HepG2 (cell line): ENCODE measurements around the gene SIK3. TPM values are rescaled to one million over a fixed set of nuclear protein-coding genes. Genes with fewer than 3 reads are reported as not detected.

Experiments used
- BRD4 ChIP-seq: sonication (generic); formaldehyde crosslinking; IDR thresholded peaks from 2 replicates; pipeline ENCODE4 v1.4.0; 2020; ENCODE audit warnings: missing genetic modification reagents
- DNMT1 ChIP-seq: sonication (generic); formaldehyde crosslinking; IDR thresholded peaks from 2 replicates; pipeline ENCODE4 v1.5.1; 2020; ENCODE audit warnings: mild to moderate bottlenecking, missing genetic modification reagents
- FOSL1 ChIP-seq: sonication (generic); formaldehyde crosslinking; IDR thresholded peaks from 2 replicates; pipeline ENCODE4 v1.9.0; 2021; ENCODE audit warnings: missing genetic modification reagents, borderline replicate concordance
- HNRNPK ChIP-seq: fragments of 200-400 bp; formaldehyde crosslinking; IDR thresholded peaks from 2 replicates; pipeline ENCODE4 v1.6.1; 2018; ENCODE audit warnings: low read length, low read depth, moderate library complexity, mild to moderate bottlenecking; ENCODE audit not compliant: poor library complexity, severe bottlenecking
- PPARG ChIP-seq: conservative IDR thresholded peaks from 2 replicates; pipeline ENCODE4 v1.6.1; 2016; ENCODE audit warnings: missing biosample characterization, missing genetic modification reagents
- SALL2 ChIP-seq: sonication (generic); formaldehyde crosslinking; IDR thresholded peaks from 2 replicates; pipeline ENCODE4 v1.8.1; 2023; ENCODE audit warnings: mild to moderate bottlenecking, missing genetic modification reagents, inconsistent platforms
- SAP130 ChIP-seq: IDR thresholded peaks from 2 replicates; pipeline ENCODE4 v1.6.1; 2016; ENCODE audit warnings: low read depth
- ZNF3 ChIP-seq: IDR thresholded peaks from 2 replicates; pipeline ENCODE4 v1.7.0; 2017; ENCODE audit warnings: inconsistent platforms
- ZNF841 ChIP-seq: sonication (generic); formaldehyde crosslinking; IDR thresholded peaks from 2 replicates; pipeline ENCODE4 v1.8.1; 2023; ENCODE audit warnings: missing genetic modification reagents, borderline replicate concordance
- ZSCAN21 ChIP-seq: sonication (generic); formaldehyde crosslinking; IDR thresholded peaks from 2 replicates; pipeline ENCODE4 v1.8.0; 2022; ENCODE audit warnings: mild to moderate bottlenecking, missing genetic modification reagents, moderate library complexity, borderline replicate concordance
- polyA plus RNA-seq, 8 experiments: library from polyadenylated mRNA; depleted of rRNA in 3 of 8; stranded (reverse) in 7 of 8; unstranded in 1 of 8; fragments of >200 nt; fragmentation: Illumina TruSeq in 4 of 8; extraction: Trizol in 4 of 8; gene quantifications; 2 replicates each; pipeline versions ENCODE4 v1.2.1 to v1.2.3, GENCODE V29; 2011 to 2016; ENCODE audit warnings: low read depth in 4 of 8, missing spikeins in 1 of 8, mixed read lengths in 1 of 8; ENCODE audit not compliant: insufficient read depth in 1 of 8
- total RNA-seq, 5 experiments: library from RNA; depleted of rRNA; stranded (reverse); fragments of >200 nt; fragmentation: Illumina TruSeq; extraction: Trizol; gene quantifications; 2 replicates each; pipeline ENCODE4 v1.2.3, GENCODE V29; 2016; ENCODE audit warnings: low read depth in 1 of 5
- TF ChIP-seq, protein P1 (sequence below): sonication (generic); formaldehyde crosslinking; IDR thresholded peaks from 2 replicates; pipeline ENCODE4 v1.5.0; 2020; ENCODE audit warnings: mild to moderate bottlenecking, missing genetic modification reagents, borderline replicate concordance
- TF ChIP-seq, protein P2 (sequence below): sonication (generic); formaldehyde crosslinking; conservative IDR thresholded peaks from 2 replicates; pipeline ENCODE4 v1.4.0; 2020; ENCODE audit warnings: missing genetic modification reagents
- TF ChIP-seq, protein P3 (sequence below): IDR thresholded peaks from 2 replicates; pipeline ENCODE4 v1.6.1; 2016; ENCODE audit warnings: low read depth, borderline replicate concordance
- TF ChIP-seq, protein P4 (sequence below): sonication (generic); formaldehyde crosslinking; IDR thresholded peaks from 2 replicates; pipeline ENCODE4 v1.4.0; 2020; ENCODE audit warnings: missing genetic modification reagents
- TF ChIP-seq, protein P5 (sequence below): sonication (generic); formaldehyde crosslinking; IDR thresholded peaks from 2 replicates; pipeline ENCODE4 v1.4.0; 2020; ENCODE audit warnings: mild to moderate bottlenecking, low read depth, missing genetic modification reagents

The SIK3 gene
- total and polyA plus RNA-seq, 2 of the 13 experiments (the other 11 are each of a cell fraction or from before 2014, with no cell fraction given) = 5.7 to 9.8 TPM

DNA sequence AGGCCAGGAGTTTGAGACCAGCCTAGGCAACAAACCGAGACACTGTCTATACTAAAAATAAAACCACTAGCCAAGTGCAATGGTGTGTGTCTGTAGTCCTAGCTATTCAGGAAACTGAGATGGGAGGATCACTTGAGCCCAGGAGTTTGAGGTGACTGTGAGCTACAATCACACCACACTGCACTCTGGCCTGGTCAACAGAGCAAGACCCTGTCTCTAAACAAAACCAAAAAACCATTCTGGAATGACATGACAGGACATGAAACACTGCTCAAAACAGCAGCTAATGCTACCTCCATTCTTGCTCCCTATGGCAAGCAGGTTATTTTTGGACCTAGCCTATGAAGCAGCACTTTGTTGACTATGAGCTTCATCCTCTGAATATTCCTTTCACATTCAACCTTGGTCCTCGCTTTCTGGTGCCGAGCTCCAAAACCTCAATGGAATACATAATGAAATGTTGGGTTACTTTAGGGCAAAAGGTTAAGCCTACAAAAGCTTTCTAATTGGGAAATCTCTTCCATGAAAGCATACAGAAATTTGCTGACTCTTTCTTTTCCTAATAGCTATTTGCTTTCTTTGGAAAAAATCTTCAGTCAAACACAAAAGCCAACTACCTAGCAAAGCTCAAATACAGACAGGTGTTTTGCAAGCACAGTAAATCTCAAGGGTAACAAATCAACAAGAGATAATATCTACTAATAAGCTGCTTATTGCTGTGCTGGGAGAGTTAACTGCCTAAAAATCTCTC lies 21.1 kb downstream of the SIK3 start (continued):
- TF ChIP-seq, protein P1, sequence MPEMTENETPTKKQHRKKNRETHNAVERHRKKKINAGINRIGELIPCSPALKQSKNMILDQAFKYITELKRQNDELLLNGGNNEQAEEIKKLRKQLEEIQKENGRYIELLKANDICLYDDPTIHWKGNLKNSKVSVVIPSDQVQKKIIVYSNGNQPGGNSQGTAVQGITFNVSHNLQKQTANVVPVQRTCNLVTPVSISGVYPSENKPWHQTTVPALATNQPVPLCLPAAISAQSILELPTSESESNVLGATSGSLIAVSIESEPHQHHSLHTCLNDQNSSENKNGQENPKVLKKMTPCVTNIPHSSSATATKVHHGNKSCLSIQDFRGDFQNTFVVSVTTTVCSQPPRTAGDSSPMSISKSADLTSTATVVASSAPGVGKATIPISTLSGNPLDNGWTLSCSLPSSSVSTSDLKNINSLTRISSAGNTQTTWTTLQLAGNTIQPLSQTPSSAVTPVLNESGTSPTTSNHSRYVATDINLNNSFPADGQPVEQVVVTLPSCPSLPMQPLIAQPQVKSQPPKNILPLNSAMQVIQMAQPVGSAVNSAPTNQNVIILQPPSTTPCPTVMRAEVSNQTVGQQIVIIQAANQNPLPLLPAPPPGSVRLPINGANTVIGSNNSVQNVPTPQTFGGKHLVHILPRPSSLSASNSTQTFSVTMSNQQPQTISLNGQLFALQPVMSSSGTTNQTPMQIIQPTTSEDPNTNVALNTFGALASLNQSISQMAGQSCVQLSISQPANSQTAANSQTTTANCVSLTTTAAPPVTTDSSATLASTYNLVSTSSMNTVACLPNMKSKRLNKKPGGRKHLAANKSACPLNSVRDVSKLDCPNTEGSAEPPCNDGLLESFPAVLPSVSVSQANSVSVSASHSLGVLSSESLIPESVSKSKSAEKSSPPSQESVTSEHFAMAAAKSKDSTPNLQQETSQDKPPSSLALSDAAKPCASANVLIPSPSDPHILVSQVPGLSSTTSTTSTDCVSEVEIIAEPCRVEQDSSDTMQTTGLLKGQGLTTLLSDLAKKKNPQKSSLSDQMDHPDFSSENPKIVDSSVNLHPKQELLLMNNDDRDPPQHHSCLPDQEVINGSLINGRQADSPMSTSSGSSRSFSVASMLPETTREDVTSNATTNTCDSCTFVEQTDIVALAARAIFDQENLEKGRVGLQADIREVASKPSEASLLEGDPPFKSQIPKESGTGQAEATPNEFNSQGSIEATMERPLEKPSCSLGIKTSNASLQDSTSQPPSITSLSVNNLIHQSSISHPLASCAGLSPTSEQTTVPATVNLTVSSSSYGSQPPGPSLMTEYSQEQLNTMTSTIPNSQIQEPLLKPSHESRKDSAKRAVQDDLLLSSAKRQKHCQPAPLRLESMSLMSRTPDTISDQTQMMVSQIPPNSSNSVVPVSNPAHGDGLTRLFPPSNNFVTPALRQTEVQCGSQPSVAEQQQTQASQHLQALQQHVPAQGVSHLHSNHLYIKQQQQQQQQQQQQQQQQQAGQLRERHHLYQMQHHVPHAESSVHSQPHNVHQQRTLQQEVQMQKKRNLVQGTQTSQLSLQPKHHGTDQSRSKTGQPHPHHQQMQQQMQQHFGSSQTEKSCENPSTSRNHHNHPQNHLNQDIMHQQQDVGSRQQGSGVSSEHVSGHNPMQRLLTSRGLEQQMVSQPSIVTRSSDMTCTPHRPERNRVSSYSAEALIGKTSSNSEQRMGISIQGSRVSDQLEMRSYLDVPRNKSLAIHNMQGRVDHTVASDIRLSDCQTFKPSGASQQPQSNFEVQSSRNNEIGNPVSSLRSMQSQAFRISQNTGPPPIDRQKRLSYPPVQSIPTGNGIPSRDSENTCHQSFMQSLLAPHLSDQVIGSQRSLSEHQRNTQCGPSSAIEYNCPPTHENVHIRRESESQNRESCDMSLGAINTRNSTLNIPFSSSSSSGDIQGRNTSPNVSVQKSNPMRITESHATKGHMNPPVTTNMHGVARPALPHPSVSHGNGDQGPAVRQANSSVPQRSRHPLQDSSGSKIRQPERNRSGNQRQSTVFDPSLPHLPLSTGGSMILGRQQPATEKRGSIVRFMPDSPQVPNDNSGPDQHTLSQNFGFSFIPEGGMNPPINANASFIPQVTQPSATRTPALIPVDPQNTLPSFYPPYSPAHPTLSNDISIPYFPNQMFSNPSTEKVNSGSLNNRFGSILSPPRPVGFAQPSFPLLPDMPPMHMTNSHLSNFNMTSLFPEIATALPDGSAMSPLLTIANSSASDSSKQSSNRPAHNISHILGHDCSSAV (CRISPR knock-in tag) = no peak
- TF ChIP-seq PPARG (CRISPR knock-in tag) = peak; percentile 84
- no peak for TF ChIP-seq ZSCAN21 (CRISPR knock-in tag)
- TF ChIP-seq DNMT1 (CRISPR knock-in tag) = no peak
- TF ChIP-seq, protein P2, sequence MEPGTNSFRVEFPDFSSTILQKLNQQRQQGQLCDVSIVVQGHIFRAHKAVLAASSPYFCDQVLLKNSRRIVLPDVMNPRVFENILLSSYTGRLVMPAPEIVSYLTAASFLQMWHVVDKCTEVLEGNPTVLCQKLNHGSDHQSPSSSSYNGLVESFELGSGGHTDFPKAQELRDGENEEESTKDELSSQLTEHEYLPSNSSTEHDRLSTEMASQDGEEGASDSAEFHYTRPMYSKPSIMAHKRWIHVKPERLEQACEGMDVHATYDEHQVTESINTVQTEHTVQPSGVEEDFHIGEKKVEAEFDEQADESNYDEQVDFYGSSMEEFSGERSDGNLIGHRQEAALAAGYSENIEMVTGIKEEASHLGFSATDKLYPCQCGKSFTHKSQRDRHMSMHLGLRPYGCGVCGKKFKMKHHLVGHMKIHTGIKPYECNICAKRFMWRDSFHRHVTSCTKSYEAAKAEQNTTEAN (CRISPR knock-in tag) = no peak; the same call in 1 of the 2 replicates
- no peak for TF ChIP-seq HNRNPK
- TF ChIP-seq SALL2 (CRISPR knock-in tag) = no peak
- TF ChIP-seq SAP130 (CRISPR knock-in tag) = peak; percentile 76
- TF ChIP-seq, protein P3, sequence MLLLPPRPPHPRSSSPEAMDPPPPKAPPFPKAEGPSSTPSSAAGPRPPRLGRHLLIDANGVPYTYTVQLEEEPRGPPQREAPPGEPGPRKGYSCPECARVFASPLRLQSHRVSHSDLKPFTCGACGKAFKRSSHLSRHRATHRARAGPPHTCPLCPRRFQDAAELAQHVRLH = no peak
- TF ChIP-seq ZNF841 (CRISPR knock-in tag) = no peak
- no peak for TF ChIP-seq BRD4 (CRISPR knock-in tag)
- TF ChIP-seq, protein P4, sequence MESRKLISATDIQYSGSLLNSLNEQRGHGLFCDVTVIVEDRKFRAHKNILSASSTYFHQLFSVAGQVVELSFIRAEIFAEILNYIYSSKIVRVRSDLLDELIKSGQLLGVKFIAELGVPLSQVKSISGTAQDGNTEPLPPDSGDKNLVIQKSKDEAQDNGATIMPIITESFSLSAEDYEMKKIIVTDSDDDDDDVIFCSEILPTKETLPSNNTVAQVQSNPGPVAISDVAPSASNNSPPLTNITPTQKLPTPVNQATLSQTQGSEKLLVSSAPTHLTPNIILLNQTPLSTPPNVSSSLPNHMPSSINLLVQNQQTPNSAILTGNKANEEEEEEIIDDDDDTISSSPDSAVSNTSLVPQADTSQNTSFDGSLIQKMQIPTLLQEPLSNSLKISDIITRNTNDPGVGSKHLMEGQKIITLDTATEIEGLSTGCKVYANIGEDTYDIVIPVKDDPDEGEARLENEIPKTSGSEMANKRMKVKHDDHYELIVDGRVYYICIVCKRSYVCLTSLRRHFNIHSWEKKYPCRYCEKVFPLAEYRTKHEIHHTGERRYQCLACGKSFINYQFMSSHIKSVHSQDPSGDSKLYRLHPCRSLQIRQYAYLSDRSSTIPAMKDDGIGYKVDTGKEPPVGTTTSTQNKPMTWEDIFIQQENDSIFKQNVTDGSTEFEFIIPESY (CRISPR knock-in tag) = no peak
- TF ChIP-seq FOSL1 (CRISPR knock-in tag) = peak; percentile 47; the same call in 1 of the 2 replicates
- TF ChIP-seq ZNF3 (CRISPR knock-in tag) = peak; percentile 68; the same call in 1 of the 2 replicates
- TF ChIP-seq, protein P5, sequence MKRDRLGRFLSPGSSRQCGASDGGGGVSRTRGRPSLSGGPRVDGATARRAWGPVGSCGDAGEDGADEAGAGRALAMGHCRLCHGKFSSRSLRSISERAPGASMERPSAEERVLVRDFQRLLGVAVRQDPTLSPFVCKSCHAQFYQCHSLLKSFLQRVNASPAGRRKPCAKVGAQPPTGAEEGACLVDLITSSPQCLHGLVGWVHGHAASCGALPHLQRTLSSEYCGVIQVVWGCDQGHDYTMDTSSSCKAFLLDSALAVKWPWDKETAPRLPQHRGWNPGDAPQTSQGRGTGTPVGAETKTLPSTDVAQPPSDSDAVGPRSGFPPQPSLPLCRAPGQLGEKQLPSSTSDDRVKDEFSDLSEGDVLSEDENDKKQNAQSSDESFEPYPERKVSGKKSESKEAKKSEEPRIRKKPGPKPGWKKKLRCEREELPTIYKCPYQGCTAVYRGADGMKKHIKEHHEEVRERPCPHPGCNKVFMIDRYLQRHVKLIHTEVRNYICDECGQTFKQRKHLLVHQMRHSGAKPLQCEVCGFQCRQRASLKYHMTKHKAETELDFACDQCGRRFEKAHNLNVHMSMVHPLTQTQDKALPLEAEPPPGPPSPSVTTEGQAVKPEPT (CRISPR knock-in tag) = no peak
